OCI-LY3 (cell line): ENCODE measurements around the gene NRXN3.

ENCODE experiments used
- H2AFZ ChIP-seq: fragments of 200-600, 300-600 bp; shearing (Covaris generic); 2 replicates; pipeline ENCODE4 v1.6.0; 2014; ENCODE audit warnings: antibody characterized with exemption, low read depth, low read length
- H3K27ac ChIP-seq: fragments of 200-600, 300-600 bp; sonication (generic); 2 replicates; pipeline ENCODE4 v1.5.1; 2014; ENCODE audit warnings: mild to moderate bottlenecking, low read length, moderate library complexity, mixed read lengths
- H3K27me3 ChIP-seq: fragments of 200-600, 300-600 bp; sonication (generic); 2 replicates; pipeline ENCODE4 v1.6.1; 2014; ENCODE audit warnings: low read depth, low read length, mixed read lengths
- H3K36me3 ChIP-seq: fragments of 200-600, 300-600 bp; sonication (generic); replicated peaks from 2 replicates; pipeline ENCODE3; 2014; ENCODE audit warnings: low read depth, low read length, mixed read lengths
- H3K4me1 ChIP-seq: fragments of 300-600, 200-600 bp; sonication (generic); 2 replicates; pipeline ENCODE4 v1.6.1; 2014; ENCODE audit warnings: low read length, mixed read lengths
- H3K4me2 ChIP-seq: fragments of 200-600, 300-600 bp; sonication (generic); 2 replicates; pipeline ENCODE4 v1.6.1; 2014; ENCODE audit warnings: low read length, mixed read lengths
- H3K4me3 ChIP-seq: fragments of 300-600, 200-600 bp; sonication (generic); 2 replicates; pipeline ENCODE4 v1.5.1; 2014; ENCODE audit warnings: antibody characterized with exemption, mild to moderate bottlenecking, low read length, moderate library complexity
- H3K79me2 ChIP-seq: fragments of 300-600, 200-600 bp; shearing (Covaris generic); 2 replicates; pipeline ENCODE4 v1.6.1; 2014; ENCODE audit warnings: mild to moderate bottlenecking, low read length, mixed read lengths
- H3K9ac ChIP-seq: fragments of 300-600, 200-600 bp; shearing (Covaris generic); 2 replicates; pipeline ENCODE4 v1.6.0; 2014; ENCODE audit warnings: mild to moderate bottlenecking, low read length, moderate library complexity
- H3K9me3 ChIP-seq: fragments of 200-600, 300-600 bp; shearing (Covaris generic); 2 replicates; pipeline ENCODE4 v1.6.1; 2014; ENCODE audit warnings: low read length, mixed read lengths; ENCODE audit not compliant: insufficient read depth
- H4K20me1 ChIP-seq: fragments of 200-600, 300-600 bp; sonication (generic); 2 replicates; pipeline ENCODE4 v1.6.1; 2016; ENCODE audit warnings: low read length, mixed read lengths; ENCODE audit not compliant: insufficient read depth
- CTCF ChIP-seq: fragments of 200-600, 300-600 bp; sonication (generic); IDR thresholded peaks from 2 replicates; pipeline ENCODE4 v1.5.1; 2014; ENCODE audit warnings: antibody characterized with exemption, low read length, low read depth
- EZH2phosphoT487 ChIP-seq: fragments of 200-600 bp; shearing (Covaris generic); IDR thresholded peaks from 2 replicates; pipeline ENCODE4 v1.6.1; 2018; ENCODE audit warnings: antibody characterized with exemption, mixed run types, low read depth

NRXN3 gene

GRCh38 chr14:79586989-79587598 is 1416.9 kb downstream of the NRXN3 start:
- H3K27me3 ChIP-seq = no peaks in the 10 kb centered on the region
- H4K20me1 ChIP-seq = no peaks in the 10 kb centered on the region
- H3K9ac ChIP-seq = no peak overlapping the region
- H3K4me1 ChIP-seq = no peaks in the 10 kb centered on the region
- H3K9me3 ChIP-seq = no peaks in the 10 kb centered on the region
- no peaks in the 10 kb centered on the region for H3K79me2 ChIP-seq
- H3K4me3 ChIP-seq = no peak overlapping the region
- H3K4me2 ChIP-seq = no peak overlapping the region
- no peaks in the 10 kb centered on the region for H3K36me3 ChIP-seq
- no peak for TF ChIP-seq CTCF
- TF ChIP-seq EZH2phosphoT487 = no peak
- no peak overlapping the region for H2AFZ ChIP-seq
- H3K27ac ChIP-seq = no peak overlapping the region

- Histone ChIP-seq H3K79me2 (no peaks in the 10 kb centered on the region), H3K4me3 (no peak overlapping the region), H3K27me3 (no peaks in the 10 kb centered on the region), H3K4me2 (no peak overlapping the region), H3K36me3 (no peaks in the 10 kb centered on the region), H2AFZ (no peak overlapping the region), H3K9ac (no peak overlapping the region), H3K27ac (no peak overlapping the region), H4K20me1 (no peaks in the 10 kb centered on the region), H3K9me3 (no peaks in the 10 kb centered on the region), H3K4me1 (no peaks in the 10 kb centered on the region)
- TF ChIP-seq EZH2phosphoT487 (no peak), CTCF (no peak)
Measured at GRCh38 chr14:79587875-79588274, 1417.7 kb downstream of the NRXN3 start.

- no peak for TF ChIP-seq CTCF
- H3K9me3 ChIP-seq = no peaks in the 10 kb centered on the region
- no peak overlapping the region for H2AFZ ChIP-seq
Measured at GRCh38 chr14:79588398-79588797, 1418.2 kb downstream of the NRXN3 start.

GRCh38 chr14:79596551-79596950 is 1426.4 kb downstream of the NRXN3 start:
- Histone ChIP-seq H3K4me3 (no peak overlapping the region), H2AFZ (no peak overlapping the region), H4K20me1 (no peaks in the 10 kb centered on the region), H3K4me2 (no peak overlapping the region), H3K4me1 (no peaks in the 10 kb centered on the region), H3K27me3 (no peaks in the 10 kb centered on the region), H3K9me3 (no peaks in the 10 kb centered on the region), H3K27ac (no peak overlapping the region), H3K36me3 (no peaks in the 10 kb centered on the region), H3K79me2 (no peaks in the 10 kb centered on the region), H3K9ac (no peak overlapping the region)
- no peak for TF ChIP-seq CTCF
- TF ChIP-seq EZH2phosphoT487 = no peak

More at GRCh38 chr14:79588398-79588797, 1418.2 kb downstream of the NRXN3 start:
- Histone ChIP-seq H3K36me3 (no peaks in the 10 kb centered on the region), H3K4me3 (no peak overlapping the region), H3K27ac (no peak overlapping the region), H4K20me1 (no peaks in the 10 kb centered on the region), H3K79me2 (no peaks in the 10 kb centered on the region), H3K9ac (no peak overlapping the region), H3K4me2 (no peak overlapping the region), H3K4me1 (no peaks in the 10 kb centered on the region), H3K27me3 (no peaks in the 10 kb centered on the region)
